ENCODE measurements around the gene STMN1.

- TF ChIP-seq POLR2A (IDR thresholded peaks at IDR 0.05; ENCODE audit: low read depth, low read length) (no peak), POLR2AphosphoS5 (IDR thresholded peaks at IDR 0.05; ENCODE audit: low read depth, low read length) (no peak)
Measured at GRCh38 chr1:25900219-25900618, 6.0 kb downstream of the STMN1 start.

Measured in GM12892 (cell line).